Measurements from ENCODE around the gene MFAP1. TPM values are rescaled to one million over a fixed set of nuclear protein-coding genes. Genes with fewer than 3 reads are reported as not detected.
"Not testable (repeated sequence)": the region's sequence is repeated elsewhere in the genome, so short reads cannot be mapped to it uniquely, and the experiment has no call there.

The MFAP1 gene
- total RNA-seq, 4 donors from 2014 or later: 14.5 to 21.6 (median 18.4) TPM

- 82 to 87% methylated on average over 2 of the region's 2 CpGs for WGBS, 2 donors
- H3K27ac ChIP-seq: no peak overlapping the region
- no peak overlapping the region for H3K4me3 ChIP-seq
- no peaks in the 10 kb centered on the region for H3K9me3 ChIP-seq
- TF ChIP-seq CTCF (IDR thresholded peaks at IDR 0.05): no peak
- no peak for DNase-seq
- no peaks in the 10 kb centered on the region for H3K4me1 ChIP-seq
- peaks cover 0 to 19% (median 0%) of the 10 kb centered on the region in 3 donors for H3K36me3 ChIP-seq
- intact Hi-C loops (cut with DNase I): no loop called here
- H3K27me3 ChIP-seq: no peaks in the 10 kb centered on the region
Observed at GRCh38 chr15:43868406-43868805, 43.9 kb upstream of the MFAP1 start.

GRCh38 chr15:43867096-43867495 lies 42.6 kb upstream of the MFAP1 start:
- intact Hi-C loops (cut with DNase I): no loop called here
- Histone ChIP-seq H3K27ac (no peak overlapping the region), H3K4me1 (no peaks in the 10 kb centered on the region), H3K36me3 (peaks cover 0 to 30% (median 0%) of the 10 kb centered on the region in 3 donors), H3K9me3 (no peaks in the 10 kb centered on the region), H3K27me3 (no peaks in the 10 kb centered on the region), H3K4me3 (no peak overlapping the region)
- no peak for TF ChIP-seq POLR2A (IDR thresholded peaks at IDR 0.05)
- no peak for TF ChIP-seq CTCF (IDR thresholded peaks at IDR 0.05)
- 93 to 95% methylated on average over 5 of the region's 5 CpGs for WGBS, 2 donors
- DNase-seq: no peak

- H3K27me3 ChIP-seq; DNase-seq; intact Hi-C loops (cut with DNase I); H3K27ac ChIP-seq; H3K4me3 ChIP-seq; H3K4me1 ChIP-seq; H3K9me3 ChIP-seq: not testable (repeated sequence)
- 88 to 93% methylated on average over 4 to 10 of the region's 10 CpGs for WGBS, 2 donors
- H3K36me3 ChIP-seq: peaks cover 0 to 30% (median 0%) of the 10 kb centered on the region in 3 donors
Observed at GRCh38 chr15:43866636-43867035, 42.1 kb upstream of the MFAP1 start.

- intact Hi-C loops (cut with DNase I): no loop called here
- Histone ChIP-seq H3K27ac (no peak overlapping the region), H3K36me3 (peaks cover 0 to 59% (median 0%) of the 10 kb centered on the region in 3 donors), H3K27me3 (no peaks in the 10 kb centered on the region), H3K4me3 (no peak overlapping the region), H3K4me1 (no peaks in the 10 kb centered on the region), H3K9me3 (no peaks in the 10 kb centered on the region)
- WGBS, 2 donors: 77 to 78% methylated on average over 4 of the region's 4 CpGs
- DNase-seq: no peak
- no peak for TF ChIP-seq POLR2A (IDR thresholded peaks at IDR 0.05)
- no peak for TF ChIP-seq CTCF (IDR thresholded peaks at IDR 0.05)
Observed at GRCh38 chr15:43859546-43859945, 35.1 kb upstream of the MFAP1 start.

GRCh38 chr15:43854801-43855200 lies 30.3 kb upstream of the MFAP1 start:
- intact Hi-C loops (cut with DNase I): no loop called here
- DNase-seq: no peak

More at GRCh38 chr15:43854801-43855200, 30.3 kb upstream of the MFAP1 start:
- no peaks in the 10 kb centered on the region for H3K9me3 ChIP-seq
- WGBS, 2 donors: 83 to 87% methylated on average over 6 of the region's 6 CpGs
- H3K36me3 ChIP-seq: peaks cover 0 to 84% (median 0%) of the 10 kb centered on the region in 3 donors
- H3K27ac ChIP-seq: no peak overlapping the region
- H3K27me3 ChIP-seq: no peaks in the 10 kb centered on the region
- H3K4me3 ChIP-seq: no peak overlapping the region
- TF ChIP-seq POLR2A (IDR thresholded peaks at IDR 0.05): no peak
- TF ChIP-seq CTCF (IDR thresholded peaks at IDR 0.05): no peak
- H3K4me1 ChIP-seq: no peaks in the 10 kb centered on the region

All from esophagus squamous epithelium (tissue), 5 donors.